ENCODE measurements around the gene NPFF.

Gene NPFF

GRCh38 chr12:53539526-53539925 lies 32.2 kb upstream of the NPFF start:
- TF ChIP-seq CTCF (IDR thresholded peaks at IDR 0.05; ENCODE audit: low read depth, low read length, missing control alignments), result no peak
- in situ Hi-C loops (cut with HindIII; ENCODE audit: low sequenced_read_pairs), result no loop called here
- no peak overlapping the region for H3K4me3 ChIP-seq (ENCODE audit: low read depth, low read length)
- no peak for DNase-seq (ENCODE audit: low read depth)

GRCh38 chr12:53538209-53538689 lies 31.0 kb upstream of the NPFF start:
- no peak for DNase-seq (ENCODE audit: low read depth)
- in situ Hi-C loops (cut with HindIII; ENCODE audit: low sequenced_read_pairs), result no loop called here
- no peak for TF ChIP-seq CTCF (IDR thresholded peaks at IDR 0.05; ENCODE audit: low read depth, low read length, missing control alignments)
- H3K4me3 ChIP-seq (ENCODE audit: low read depth, low read length), result no peak overlapping the region

- no peak overlapping the region for H3K4me3 ChIP-seq (ENCODE audit: low read depth, low read length)
- TF ChIP-seq CTCF (IDR thresholded peaks at IDR 0.05; ENCODE audit: low read depth, low read length, missing control alignments), result no peak
- in situ Hi-C loops (cut with HindIII; ENCODE audit: low sequenced_read_pairs), result no loop called here
- DNase-seq (ENCODE audit: low read depth), result no peak
Measured at GRCh38 chr12:53536962-53537361, 29.7 kb upstream of the NPFF start.

GRCh38 chr12:53533471-53533870 lies 26.2 kb upstream of the NPFF start:
- in situ Hi-C loops (cut with HindIII; ENCODE audit: low sequenced_read_pairs), result no loop called here

GRCh38 chr12:53532524-53533445 lies 25.5 kb upstream of the NPFF start:
- in situ Hi-C loops (cut with HindIII; ENCODE audit: low sequenced_read_pairs), result no loop called here
- no peak for TF ChIP-seq CTCF (IDR thresholded peaks at IDR 0.05; ENCODE audit: low read depth, low read length, missing control alignments)
- H3K4me3 ChIP-seq (ENCODE audit: low read depth, low read length), result no peak overlapping the region
- DNase-seq (ENCODE audit: low read depth), result no peak

More at GRCh38 chr12:53533471-53533870, 26.2 kb upstream of the NPFF start:
- TF ChIP-seq CTCF (IDR thresholded peaks at IDR 0.05; ENCODE audit: low read depth, low read length, missing control alignments), result no peak
- no peak overlapping the region for H3K4me3 ChIP-seq (ENCODE audit: low read depth, low read length)
- DNase-seq (ENCODE audit: low read depth), result no peak

GRCh38 chr12:53532021-53532420 lies 24.7 kb upstream of the NPFF start:
- in situ Hi-C loops (cut with HindIII; ENCODE audit: low sequenced_read_pairs), result no loop called here
- TF ChIP-seq CTCF (IDR thresholded peaks at IDR 0.05; ENCODE audit: low read depth, low read length, missing control alignments), result no peak
- no peak for DNase-seq (ENCODE audit: low read depth)
- no peak overlapping the region for H3K4me3 ChIP-seq (ENCODE audit: low read depth, low read length)
